Osteoblast (primary cell): Measurements from ENCODE around the gene TLE2. TPM values are rescaled to one million over a fixed set of nuclear protein-coding genes. Genes with fewer than 3 reads are reported as not detected.
A peak's percentile ranks its signal among the peaks of the same experiment; 100 is the strongest.

Source experiments
- DNase-seq: peaks from one replicate; pipeline ENCODE4 v3.0.0; 2011; ENCODE audit warnings: low spot score, mixed read lengths; ENCODE audit not compliant: insufficient read length; ENCODE audit errors: missing footprints
- H2AFZ ChIP-seq: 2 replicates; pipeline ENCODE4 v1.6.0; 2011; ENCODE audit warnings: mild to moderate bottlenecking, low read length
- H3K27ac ChIP-seq: 2 replicates; pipeline ENCODE4 v1.5.1; 2011; ENCODE audit warnings: mild to moderate bottlenecking, low read depth, low read length, moderate library complexity
- H3K27me3 ChIP-seq: 2 replicates; pipeline ENCODE4 v1.6.0; 2012; ENCODE audit warnings: mild to moderate bottlenecking, control low read depth, inconsistent platforms, low read length, moderate library complexity; ENCODE audit not compliant: insufficient read depth
- H3K36me3 ChIP-seq: 2 replicates; pipeline ENCODE4 v1.5.1; 2011; ENCODE audit warnings: mild to moderate bottlenecking, low read length, control low read depth, moderate library complexity; ENCODE audit not compliant: insufficient read depth
- H3K4me1 ChIP-seq: 2 replicates; pipeline ENCODE4 v1.5.1; 2011; ENCODE audit warnings: mild to moderate bottlenecking, low read length, control low read depth, moderate library complexity; ENCODE audit not compliant: insufficient read depth
- H3K4me2 ChIP-seq: 2 replicates; pipeline ENCODE4 v1.6.0; 2011; ENCODE audit warnings: mild to moderate bottlenecking, low read length; ENCODE audit not compliant: insufficient read depth
- H3K4me3 ChIP-seq: fragments of 200-600 bp; sonication (generic); 3 replicates; pipeline ENCODE4 v1.5.1; 2012; ENCODE audit warnings: mild to moderate bottlenecking, low read length, inconsistent platforms; ENCODE audit not compliant: insufficient read depth
- H3K79me2 ChIP-seq: 2 replicates; pipeline ENCODE4 v1.6.0; 2012; ENCODE audit warnings: mild to moderate bottlenecking, low read length, control low read depth, inconsistent platforms; ENCODE audit not compliant: insufficient read depth
- H3K9me3 ChIP-seq: 2 replicates; pipeline ENCODE4 v1.5.1; 2011; ENCODE audit warnings: low read depth, low read length, control low read depth
- H4K20me1 ChIP-seq: 2 replicates; pipeline ENCODE4 v1.6.0; 2012; ENCODE audit warnings: mild to moderate bottlenecking, low read length, control low read depth; ENCODE audit not compliant: insufficient read depth
- total RNA-seq: library from RNA; depleted of rRNA; stranded (reverse); fragments of >200 nt; gene quantifications from 2 replicates; pipeline ENCODE4 v1.2.3, GENCODE V29; 2012
- TF ChIP-seq, protein P1 (sequence below): IDR thresholded peaks from 2 replicates; pipeline ENCODE4 v1.5.1; 2011; ENCODE audit warnings: mild to moderate bottlenecking, low read depth, low read length, moderate library complexity; ENCODE audit errors: extremely low read depth

TLE2 gene
- total RNA-seq, 1 donor, result 5.1 TPM

DNA sequence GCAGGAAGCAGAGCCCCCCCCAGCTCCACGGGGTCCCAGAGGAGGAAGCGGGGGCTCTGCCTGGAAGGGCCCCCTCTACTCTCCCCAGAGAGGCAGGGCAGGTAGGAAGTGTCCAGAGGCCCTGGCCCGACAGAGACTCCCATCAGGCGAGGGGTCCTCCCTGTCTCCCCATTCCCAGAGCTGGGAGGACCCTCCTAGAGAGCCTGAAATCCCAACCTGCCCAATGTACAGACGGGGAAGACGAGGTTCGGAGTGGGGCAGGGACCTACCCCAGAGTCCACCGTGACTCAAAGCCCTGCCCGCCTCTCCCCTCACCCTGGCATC lies 1.1 kb downstream of the TLE2 start:
- H4K20me1 ChIP-seq, result no peaks in the 10 kb centered on the region
- H2AFZ ChIP-seq, result no peak overlapping the region
- no peak overlapping the region for H3K27ac ChIP-seq
- no peaks in the 10 kb centered on the region for H3K4me1 ChIP-seq
- no peak overlapping the region for H3K4me2 ChIP-seq
- H3K4me3 ChIP-seq, result no peak overlapping the region
- H3K27me3 ChIP-seq, result peaks cover 45% of the 10 kb centered on the region
- peak; percentile 86 for DNase-seq
- H3K9me3 ChIP-seq, result no peaks in the 10 kb centered on the region
- TF ChIP-seq, protein P1, sequence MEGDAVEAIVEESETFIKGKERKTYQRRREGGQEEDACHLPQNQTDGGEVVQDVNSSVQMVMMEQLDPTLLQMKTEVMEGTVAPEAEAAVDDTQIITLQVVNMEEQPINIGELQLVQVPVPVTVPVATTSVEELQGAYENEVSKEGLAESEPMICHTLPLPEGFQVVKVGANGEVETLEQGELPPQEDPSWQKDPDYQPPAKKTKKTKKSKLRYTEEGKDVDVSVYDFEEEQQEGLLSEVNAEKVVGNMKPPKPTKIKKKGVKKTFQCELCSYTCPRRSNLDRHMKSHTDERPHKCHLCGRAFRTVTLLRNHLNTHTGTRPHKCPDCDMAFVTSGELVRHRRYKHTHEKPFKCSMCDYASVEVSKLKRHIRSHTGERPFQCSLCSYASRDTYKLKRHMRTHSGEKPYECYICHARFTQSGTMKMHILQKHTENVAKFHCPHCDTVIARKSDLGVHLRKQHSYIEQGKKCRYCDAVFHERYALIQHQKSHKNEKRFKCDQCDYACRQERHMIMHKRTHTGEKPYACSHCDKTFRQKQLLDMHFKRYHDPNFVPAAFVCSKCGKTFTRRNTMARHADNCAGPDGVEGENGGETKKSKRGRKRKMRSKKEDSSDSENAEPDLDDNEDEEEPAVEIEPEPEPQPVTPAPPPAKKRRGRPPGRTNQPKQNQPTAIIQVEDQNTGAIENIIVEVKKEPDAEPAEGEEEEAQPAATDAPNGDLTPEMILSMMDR, result no peak
- no peaks in the 10 kb centered on the region for H3K36me3 ChIP-seq
- H3K79me2 ChIP-seq, result no peaks in the 10 kb centered on the region

GRCh38 chr19:3027292-3027691 lies 1.8 kb downstream of the TLE2 start:
- Histone ChIP-seq H3K4me2 (no peak overlapping the region), H4K20me1 (no peaks in the 10 kb centered on the region), H3K36me3 (no peaks in the 10 kb centered on the region), H3K9me3 (no peaks in the 10 kb centered on the region), H2AFZ (no peak overlapping the region), H3K4me1 (no peaks in the 10 kb centered on the region), H3K27me3 (peaks cover 40% of the 10 kb centered on the region), H3K4me3 (no peak overlapping the region), H3K79me2 (no peaks in the 10 kb centered on the region), H3K27ac (no peak overlapping the region)
- DNase-seq, result peak; percentile 90
- TF ChIP-seq, protein P1, result no peak

DNA sequence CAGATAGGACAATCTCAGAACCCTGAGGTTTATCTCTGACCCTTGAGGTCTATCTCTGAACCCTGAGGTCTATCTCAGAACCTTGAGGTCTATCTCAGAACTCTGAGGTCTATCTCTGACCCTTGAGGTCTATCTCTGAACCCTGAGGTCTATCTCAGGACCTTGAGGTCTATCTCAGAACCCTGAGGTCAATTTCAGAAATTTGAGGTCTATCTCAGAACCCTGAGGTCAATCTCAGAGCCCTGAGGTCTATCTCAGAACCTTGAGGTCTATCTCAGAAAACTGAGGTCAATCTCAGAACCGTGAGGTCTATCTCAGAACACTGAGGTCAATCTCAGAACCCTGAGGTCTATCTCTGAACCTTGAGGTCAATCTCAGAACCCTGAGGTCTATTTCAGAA lies 2.3 kb downstream of the TLE2 start:
- H3K27ac ChIP-seq, result no peak overlapping the region
- peaks cover 34% of the 10 kb centered on the region for H3K27me3 ChIP-seq

DNA sequence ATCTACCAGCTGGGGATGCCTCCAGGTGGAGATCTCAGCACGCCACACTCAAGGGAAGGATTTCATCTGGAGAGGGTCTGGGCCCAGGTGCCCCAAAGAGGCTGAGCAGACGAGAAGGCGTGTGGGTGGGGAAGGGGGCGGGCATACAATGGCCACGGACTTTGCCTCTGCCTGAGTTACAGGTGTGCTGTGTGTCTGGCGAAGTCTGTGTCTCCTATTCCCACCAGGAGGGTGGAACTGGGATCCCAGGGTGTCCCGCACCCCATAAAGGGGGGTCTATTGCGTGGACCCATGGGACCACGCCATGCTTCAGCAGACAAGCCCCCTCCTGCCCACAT lies 3.6 kb downstream of the TLE2 start:
- Histone ChIP-seq H3K4me3 (no peak overlapping the region), H3K36me3 (no peaks in the 10 kb centered on the region), H3K79me2 (no peaks in the 10 kb centered on the region), H2AFZ (no peak overlapping the region), H4K20me1 (no peaks in the 10 kb centered on the region), H3K27ac (no peak overlapping the region), H3K4me1 (no peaks in the 10 kb centered on the region), H3K4me2 (no peak overlapping the region), H3K27me3 (peaks cover 23% of the 10 kb centered on the region), H3K9me3 (no peaks in the 10 kb centered on the region)
- DNase-seq, result peak; percentile 54
- TF ChIP-seq, protein P1, result no peak

More for the DNA sequence above, 2.3 kb downstream of the TLE2 start:
- Histone ChIP-seq H4K20me1 (no peaks in the 10 kb centered on the region), H3K4me3 (no peak overlapping the region), H3K4me1 (no peaks in the 10 kb centered on the region), H3K36me3 (no peaks in the 10 kb centered on the region), H3K9me3 (no peaks in the 10 kb centered on the region), H2AFZ (no peak overlapping the region), H3K79me2 (no peaks in the 10 kb centered on the region), H3K4me2 (no peak overlapping the region)
- TF ChIP-seq, protein P1, result no peak
- peak; percentile 58 for DNase-seq
